Epithelial cell of proximal tubule (primary cell): ENCODE results near the gene IKZF1. TPM values are rescaled to one million over a fixed set of nuclear protein-coding genes. Genes with fewer than 3 reads are reported as not detected.

Source experiments
- DNase-seq: peaks from one replicate; pipeline ENCODE4 v3.0.0-alpha.2; 2011; ENCODE audit warnings: low read depth
- H3K4me3 ChIP-seq: 2 replicates; pipeline ENCODE4 v1.5.1; 2011; ENCODE audit warnings: low read depth, mild to moderate bottlenecking, low read length
- CTCF ChIP-seq: conservative IDR thresholded peaks from 2 replicates; pipeline ENCODE4 v1.5.1; 2012; ENCODE audit warnings: low read depth, mild to moderate bottlenecking, low read length
- total RNA-seq: library from RNA; depleted of rRNA; stranded (reverse); fragments of >200 nt; gene quantifications from 2 replicates; pipeline ENCODE4 v1.2.3, GENCODE V29; 2015

IKZF1 gene
- total RNA-seq, 1 donor from 2014 or later, result not detected

GRCh38 chr7:50416527-50417182 lies 112.1 kb downstream of the IKZF1 start:
- DNase-seq, result no peak
- no peak overlapping the region for H3K4me3 ChIP-seq
- no peak for TF ChIP-seq CTCF

GRCh38 chr7:50418086-50418515 lies 113.6 kb downstream of the IKZF1 start:
- peak; percentile 31 for DNase-seq
- no peak overlapping the region for H3K4me3 ChIP-seq
- TF ChIP-seq CTCF, result peak; percentile 99

GRCh38 chr7:50418526-50419290 lies 114.2 kb downstream of the IKZF1 start:
- no peak overlapping the region for H3K4me3 ChIP-seq
- DNase-seq, result no peak
- TF ChIP-seq CTCF, result no peak

- no peak for DNase-seq
- no peak overlapping the region for H3K4me3 ChIP-seq
- no peak for TF ChIP-seq CTCF
These were observed 116.5 kb downstream of the IKZF1 start for GRCh38 chr7:50421043-50421442.

GRCh38 chr7:50422858-50423257 lies 118.3 kb downstream of the IKZF1 start:
- TF ChIP-seq CTCF, result no peak
- H3K4me3 ChIP-seq, result no peak overlapping the region
- DNase-seq, result no peak

- no peak for TF ChIP-seq CTCF
- H3K4me3 ChIP-seq, result no peak overlapping the region
- no peak for DNase-seq
These were observed 119.3 kb downstream of the IKZF1 start for GRCh38 chr7:50423860-50424259.
